ENCODE measurements around the gene ADIRF. TPM values are rescaled to one million over a fixed set of nuclear protein-coding genes. Genes with fewer than 3 reads are reported as not detected.
"Not testable (repeated sequence)": the region's sequence is repeated elsewhere in the genome, so short reads cannot be mapped to it uniquely, and the experiment has no call there.

Gene ADIRF
- not detected for total RNA-seq

DNA sequence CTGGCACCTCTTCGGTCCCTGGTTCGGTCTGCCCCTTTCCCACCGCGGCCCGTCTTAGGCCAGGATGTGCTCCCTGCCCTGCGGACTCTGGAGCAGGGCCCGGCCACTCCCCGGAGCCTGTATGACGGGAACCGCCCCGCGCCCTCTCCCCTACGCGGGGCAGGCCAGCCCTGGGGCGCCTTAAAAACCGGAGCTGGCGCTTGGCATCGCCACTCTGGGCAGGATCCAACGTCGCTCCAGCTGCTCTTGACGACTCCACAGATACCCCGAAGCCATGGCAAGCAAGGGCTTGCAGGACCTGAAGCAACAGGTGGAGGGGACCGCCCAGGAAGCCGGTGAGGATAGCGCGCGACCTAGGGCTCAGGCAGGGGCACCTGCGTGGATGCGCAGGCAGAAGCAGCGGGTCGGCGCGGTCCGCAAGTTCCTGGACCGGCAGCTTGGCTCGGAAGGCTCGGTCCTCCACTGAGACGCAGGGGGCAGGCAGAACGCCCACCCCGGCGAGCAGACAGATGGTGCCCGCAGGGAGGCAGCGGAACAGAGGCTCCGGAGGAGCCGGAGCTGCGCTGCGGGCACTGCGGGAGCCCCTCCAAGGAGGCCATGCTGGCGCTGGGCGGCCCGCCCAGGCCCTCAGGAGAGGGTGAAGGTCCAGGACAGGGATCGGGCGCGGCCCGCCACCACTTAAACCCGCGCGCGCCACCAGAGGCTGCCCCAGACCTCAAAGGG, at the start of gene ADIRF:
TSS of gene ADIRF (plus strand) at position 212 of the 723 bp plus-strand sequence. CDS start at position 275, 63 bp downstream.
- no peak for DNase-seq (ENCODE audit: low spot score in 2 of 2)
- Mint-ChIP-seq H3K9me3 (no peaks in the 10 kb centered on the region), H3K36me3 (no peaks in the 10 kb centered on the region), H3K27ac (no peak within 1 kb of the TSS)
- ATAC-seq: no peak

DNA sequence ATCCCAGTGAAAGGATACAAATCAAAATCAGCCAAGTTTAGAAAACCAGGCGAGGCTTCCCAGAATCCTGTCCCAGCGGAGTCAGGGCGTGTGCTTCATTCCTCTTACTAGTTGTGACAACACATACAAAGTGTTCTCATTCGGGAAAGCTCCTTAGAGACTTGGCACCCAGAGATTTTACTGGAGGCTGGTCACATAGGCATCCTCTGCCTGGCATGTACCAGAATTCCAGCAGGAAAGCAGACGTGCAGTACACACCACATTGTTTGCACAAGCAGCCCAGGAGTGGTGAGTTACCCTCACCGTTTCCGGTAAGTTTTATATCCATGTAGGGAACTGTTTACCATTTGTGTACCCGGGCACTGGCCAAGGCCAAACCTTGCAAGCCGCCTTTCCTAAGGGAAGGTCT, 45.7 kb upstream of the ADIRF start:
- ATAC-seq (no peak), DNase-seq (ENCODE audit: low spot score in 2 of 2) (no peak)
- H3K36me3 Mint-ChIP-seq: no peaks in the 10 kb centered on the region
- H3K27ac Mint-ChIP-seq: no peak overlapping the region
- H3K9me3 Mint-ChIP-seq: no peaks in the 10 kb centered on the region

DNA sequence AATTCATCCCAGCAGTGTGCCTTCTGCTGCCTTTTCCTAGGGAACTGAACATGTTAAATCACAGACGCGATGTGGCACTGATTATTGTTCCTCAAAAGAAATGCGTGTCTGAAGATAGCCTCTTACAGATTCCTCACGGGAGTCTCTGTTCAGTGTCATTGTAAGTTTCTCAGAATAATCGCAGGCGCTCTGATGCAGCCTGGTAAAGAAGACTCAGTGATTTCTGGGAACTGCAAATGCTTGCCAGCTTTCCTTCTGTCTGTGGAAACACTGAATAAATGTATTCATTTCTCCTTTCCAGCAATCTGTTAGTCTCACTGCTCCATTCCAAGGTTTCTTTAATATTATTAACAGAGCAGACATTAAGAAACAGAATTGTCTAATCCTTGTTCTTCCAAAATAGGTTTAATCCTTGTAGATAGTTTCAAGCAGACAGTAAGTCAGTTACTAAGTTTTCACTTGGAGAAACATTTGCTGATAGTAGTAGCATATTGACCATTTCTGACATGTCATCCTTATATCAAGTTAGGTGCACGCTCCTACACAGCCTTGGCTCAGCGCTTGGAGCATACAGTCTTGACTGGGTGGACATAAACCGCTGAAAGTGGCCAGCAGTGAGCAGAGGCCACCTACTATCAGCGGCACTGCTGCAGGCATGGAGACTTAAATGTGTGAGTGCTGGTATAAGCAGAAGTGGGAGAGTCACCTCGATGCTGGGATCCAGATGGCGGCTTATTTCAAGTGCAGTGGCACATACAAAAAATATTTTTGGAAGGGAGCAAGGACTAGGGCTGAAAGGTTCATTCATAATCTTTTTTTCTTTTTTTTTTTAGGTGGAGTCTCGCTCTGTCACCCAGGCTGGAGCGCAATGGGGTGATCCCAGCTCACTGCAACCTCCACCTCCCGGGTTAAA, 38.6 kb upstream of the ADIRF start:
- H3K36me3 Mint-ChIP-seq: no peaks in the 10 kb centered on the region
- no peak overlapping the region for H3K27ac Mint-ChIP-seq
- no peak for DNase-seq (ENCODE audit: low spot score in 2 of 2)
- ATAC-seq: no peak
- no peaks in the 10 kb centered on the region for H3K9me3 Mint-ChIP-seq

DNA sequence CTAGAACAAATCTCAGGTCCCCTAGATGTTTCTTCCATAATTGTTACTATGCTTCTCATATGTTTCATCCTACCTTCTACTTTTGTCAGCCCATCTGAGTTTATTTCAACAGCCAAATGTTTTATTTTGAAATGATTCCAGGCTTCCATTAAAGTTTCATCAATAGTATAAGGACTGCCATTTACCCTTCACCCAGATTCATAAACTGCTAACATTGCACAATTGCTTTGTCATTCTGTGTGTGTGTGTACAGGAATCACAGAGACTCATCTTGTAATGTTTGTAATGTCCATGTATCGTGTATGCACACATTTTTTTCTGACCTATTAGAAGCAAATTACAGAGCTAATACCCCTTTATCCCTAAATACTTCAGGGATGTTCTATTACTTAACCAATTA, 36.4 kb upstream of the ADIRF start:
- peak overlapping the region in 1 of 2 donors; percentile 25 for H3K27ac Mint-ChIP-seq
- DNase-seq (ENCODE audit: low spot score in 2 of 2) (no peak), ATAC-seq (no peak)
- H3K9me3 Mint-ChIP-seq: no peaks in the 10 kb centered on the region
- no peaks in the 10 kb centered on the region for H3K36me3 Mint-ChIP-seq

DNA sequence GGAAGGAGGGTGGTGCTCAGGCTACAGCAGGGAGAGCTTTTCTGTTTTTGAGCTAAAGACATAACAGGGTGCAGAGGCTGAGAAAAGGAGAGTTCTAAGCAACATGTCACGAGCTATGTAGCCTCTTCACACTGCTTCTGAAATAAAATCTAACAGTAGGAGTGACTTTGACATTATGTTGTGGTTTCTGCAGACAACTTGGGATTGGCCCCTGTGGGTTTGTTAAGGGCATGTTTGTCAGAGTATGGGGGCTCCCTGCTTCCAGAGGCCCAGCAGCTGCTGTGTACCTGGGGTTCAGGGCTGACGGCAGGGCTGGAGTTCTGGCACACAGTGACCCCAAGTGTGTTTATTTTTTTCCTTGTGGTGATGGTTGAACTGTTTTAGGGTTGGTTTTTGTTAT, 35.6 kb upstream of the ADIRF start:
- no peak for ATAC-seq
- H3K36me3 Mint-ChIP-seq: no peaks in the 10 kb centered on the region
- no peaks in the 10 kb centered on the region for H3K9me3 Mint-ChIP-seq
- no peak for DNase-seq (ENCODE audit: low spot score in 2 of 2)
- H3K27ac Mint-ChIP-seq: no peak overlapping the region

DNA sequence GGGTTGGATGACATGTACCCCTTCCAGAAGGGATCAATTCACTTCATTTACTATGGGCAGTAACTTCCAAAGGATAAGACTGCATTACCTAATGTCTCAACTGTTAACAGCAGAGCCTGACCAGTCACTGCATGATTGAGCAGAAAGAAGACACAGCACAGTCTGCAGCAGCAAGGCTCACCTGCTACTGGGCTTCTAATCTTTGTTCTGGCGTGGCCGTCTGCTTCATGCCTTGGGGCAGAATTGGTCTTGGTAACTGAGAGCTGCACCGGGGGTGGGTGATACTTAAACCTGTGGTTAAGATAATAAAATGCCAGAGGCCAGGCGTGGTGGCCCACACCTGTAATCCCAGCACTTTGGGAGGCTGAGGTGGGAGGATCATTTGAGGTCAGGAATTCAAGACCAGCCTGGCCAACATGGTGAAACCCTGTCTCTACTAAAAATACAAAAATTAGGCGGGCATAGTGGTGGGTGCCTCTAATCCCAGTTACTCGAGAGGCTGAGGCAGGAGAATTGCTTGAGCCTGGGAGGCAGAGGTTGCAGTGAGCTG, 34.0 kb upstream of the ADIRF start:
- not testable (repeated sequence) for H3K27ac Mint-ChIP-seq; H3K36me3 Mint-ChIP-seq; H3K9me3 Mint-ChIP-seq; DNase-seq (ENCODE audit: low spot score in 2 of 2); ATAC-seq

DNA sequence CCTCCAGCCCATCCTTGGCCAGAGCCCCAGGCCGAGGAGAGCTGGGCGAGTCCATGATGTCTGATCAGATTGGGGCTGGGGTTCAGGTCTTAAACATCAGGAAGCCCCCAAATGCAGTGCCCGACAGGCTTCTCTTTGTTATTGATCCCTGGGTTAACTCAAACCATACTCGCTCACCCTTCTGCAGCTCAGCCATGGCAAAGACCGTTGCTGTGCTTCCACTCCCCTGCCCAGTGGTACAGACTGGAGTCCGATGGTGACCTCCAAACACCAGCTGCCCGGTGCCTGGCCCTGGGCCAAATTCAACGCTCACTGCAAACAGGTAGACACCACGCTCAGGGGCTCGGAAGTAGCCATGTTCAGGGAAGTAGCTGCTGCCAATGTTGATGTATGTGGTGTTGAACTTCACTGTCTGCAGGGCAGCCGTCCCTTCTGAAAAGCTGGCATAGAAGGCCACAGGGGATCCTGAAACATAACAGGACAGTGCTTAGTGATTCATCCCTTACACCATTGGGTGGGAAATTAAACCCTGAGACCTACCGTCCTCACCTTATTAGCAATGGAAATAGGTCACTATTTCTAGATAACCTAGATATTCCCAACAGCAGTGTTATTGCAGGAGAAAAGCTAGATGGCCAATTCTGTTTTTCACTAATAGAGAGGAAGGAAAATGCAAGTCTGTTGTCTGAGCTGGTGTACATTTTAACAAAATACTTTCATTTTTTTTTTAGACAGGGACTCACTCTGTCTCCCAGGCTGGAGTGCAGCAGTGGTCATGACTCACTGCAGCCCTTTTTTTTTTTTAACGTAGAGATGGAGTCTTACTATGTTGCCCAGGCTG, 31.4 kb upstream of the ADIRF start:
- no peak for ATAC-seq
- H3K27ac Mint-ChIP-seq: no peak overlapping the region
- H3K36me3 Mint-ChIP-seq: no peaks in the 10 kb centered on the region
- no peaks in the 10 kb centered on the region for H3K9me3 Mint-ChIP-seq
- DNase-seq (ENCODE audit: low spot score in 2 of 2): no peak

DNA sequence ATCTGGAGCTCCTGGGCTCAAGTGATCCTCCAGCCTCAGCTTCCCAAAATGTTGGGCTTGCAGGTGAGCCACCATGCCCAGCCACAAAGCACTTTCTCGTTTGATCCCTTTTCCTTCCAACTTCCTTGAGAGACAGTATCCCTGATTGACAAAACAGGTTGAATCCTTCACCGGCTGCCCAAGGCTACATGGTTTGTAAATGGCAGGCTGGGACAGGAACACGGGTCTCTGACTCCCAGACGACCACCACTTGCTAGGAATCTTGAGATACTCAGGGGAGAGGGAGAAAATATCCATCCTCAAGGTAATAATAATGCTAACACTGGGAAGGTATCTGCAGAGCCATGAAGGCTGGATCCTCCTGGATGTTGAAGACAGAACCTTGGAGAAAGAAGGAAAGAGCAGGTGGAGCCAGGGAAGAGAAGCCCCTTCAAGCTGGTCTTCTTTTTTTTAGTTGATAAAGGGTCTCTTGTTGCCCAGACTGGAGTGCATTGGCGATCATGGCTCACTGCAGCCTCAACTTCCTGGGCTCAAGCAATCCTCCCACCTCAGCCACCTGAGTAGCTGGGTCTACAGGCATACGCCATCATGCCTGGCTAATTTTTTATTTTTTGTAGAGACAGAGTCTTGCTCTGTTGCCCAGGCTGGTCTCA, 30.7 kb upstream of the ADIRF start:
- no peaks in the 10 kb centered on the region for H3K9me3 Mint-ChIP-seq
- ATAC-seq (no peak), DNase-seq (ENCODE audit: low spot score in 2 of 2) (no peak)
- H3K36me3 Mint-ChIP-seq: no peaks in the 10 kb centered on the region
- H3K27ac Mint-ChIP-seq: no peak overlapping the region

DNA sequence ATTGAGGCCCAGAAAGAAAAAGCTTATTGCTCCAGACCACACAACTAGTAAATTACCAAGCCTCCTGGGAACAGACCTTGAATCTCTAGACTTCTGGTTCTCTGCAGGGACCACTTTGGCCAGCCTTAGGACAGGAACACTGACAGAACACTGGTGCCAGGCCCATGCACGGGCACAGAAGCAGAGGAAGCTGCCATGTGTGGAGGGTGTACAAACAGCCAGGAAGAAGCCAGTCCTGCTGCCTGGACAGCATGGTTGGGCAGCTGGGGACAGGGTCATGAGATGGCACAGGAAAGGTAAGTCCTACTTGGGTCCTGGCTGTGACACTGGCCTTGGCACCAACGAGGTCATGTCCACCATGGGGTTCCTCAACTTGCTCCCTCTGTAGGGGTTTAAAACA, 30.0 kb upstream of the ADIRF start:
- H3K36me3 Mint-ChIP-seq: no peaks in the 10 kb centered on the region
- DNase-seq (ENCODE audit: low spot score in 2 of 2): no peak
- H3K27ac Mint-ChIP-seq: no peak overlapping the region
- no peaks in the 10 kb centered on the region for H3K9me3 Mint-ChIP-seq
- ATAC-seq: no peak

DNA sequence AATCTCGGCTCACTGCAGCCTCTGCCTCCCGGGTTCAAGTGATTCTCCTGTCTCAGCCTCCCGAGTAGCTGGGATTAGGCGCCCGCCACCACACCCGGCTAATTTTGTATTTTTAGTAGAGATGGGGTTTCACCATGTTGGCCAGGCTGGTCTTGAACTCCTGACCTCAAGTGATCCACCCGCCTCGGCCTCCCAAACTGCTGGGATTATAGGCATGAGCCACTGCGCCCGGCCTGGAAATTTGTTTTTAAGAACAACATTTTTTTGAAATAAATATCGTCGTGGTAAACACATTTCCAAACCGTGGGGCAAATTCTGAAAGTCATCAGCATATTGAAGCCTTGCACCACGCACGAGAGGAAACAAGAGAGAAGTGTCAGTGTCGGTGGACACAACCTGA, 28.2 kb upstream of the ADIRF start:
- H3K27ac Mint-ChIP-seq; ATAC-seq; H3K9me3 Mint-ChIP-seq; H3K36me3 Mint-ChIP-seq; DNase-seq (ENCODE audit: low spot score in 2 of 2): not testable (repeated sequence)

DNA sequence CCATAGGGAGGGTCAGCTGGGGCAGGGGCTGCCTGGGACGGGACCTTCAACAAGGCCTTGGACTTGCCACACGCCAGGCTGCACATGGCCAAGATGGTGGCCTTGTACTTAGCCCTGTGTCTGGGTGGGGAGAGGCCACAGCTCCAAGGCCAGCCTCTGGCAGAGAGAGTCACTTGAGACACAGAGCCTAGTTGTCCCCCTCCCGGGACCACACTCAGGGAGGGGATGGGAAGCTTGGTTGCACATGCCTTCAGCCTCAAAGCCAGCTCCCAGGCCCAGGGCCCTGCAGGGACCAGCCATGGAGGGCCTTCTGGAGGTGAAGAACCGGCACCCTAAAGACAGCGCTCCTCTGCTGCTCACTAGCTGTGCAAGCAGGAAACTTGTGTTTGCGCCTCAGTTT, 27.6 kb upstream of the ADIRF start:
- no peak for DNase-seq (ENCODE audit: low spot score in 2 of 2)
- no peaks in the 10 kb centered on the region for H3K9me3 Mint-ChIP-seq
- no peak overlapping the region for H3K27ac Mint-ChIP-seq
- no peaks in the 10 kb centered on the region for H3K36me3 Mint-ChIP-seq
- ATAC-seq: no peak

DNA sequence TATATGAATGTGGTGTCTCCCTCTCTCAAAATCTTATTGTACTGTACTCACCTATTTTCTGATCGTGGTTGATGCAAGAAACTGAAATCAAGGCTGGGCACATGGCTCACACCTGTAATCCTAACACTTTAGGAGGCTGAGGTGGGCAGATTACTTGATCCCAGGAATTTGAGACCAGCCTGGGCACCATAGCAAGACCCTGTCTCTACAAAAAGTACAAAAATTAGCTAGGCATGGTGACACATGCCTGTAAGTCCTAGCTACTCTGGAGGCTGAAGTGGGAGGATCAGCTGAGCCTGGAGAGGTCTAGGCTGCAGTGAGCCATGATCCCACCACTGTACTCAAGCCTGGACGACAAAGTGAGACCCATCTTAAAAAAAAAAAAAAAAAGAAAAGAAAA, 26.9 kb upstream of the ADIRF start:
- no peak for ATAC-seq
- Mint-ChIP-seq H3K9me3 (no peaks in the 10 kb centered on the region), H3K36me3 (no peaks in the 10 kb centered on the region), H3K27ac (no peak overlapping the region)
- DNase-seq (ENCODE audit: low spot score in 2 of 2): no peak

DNA sequence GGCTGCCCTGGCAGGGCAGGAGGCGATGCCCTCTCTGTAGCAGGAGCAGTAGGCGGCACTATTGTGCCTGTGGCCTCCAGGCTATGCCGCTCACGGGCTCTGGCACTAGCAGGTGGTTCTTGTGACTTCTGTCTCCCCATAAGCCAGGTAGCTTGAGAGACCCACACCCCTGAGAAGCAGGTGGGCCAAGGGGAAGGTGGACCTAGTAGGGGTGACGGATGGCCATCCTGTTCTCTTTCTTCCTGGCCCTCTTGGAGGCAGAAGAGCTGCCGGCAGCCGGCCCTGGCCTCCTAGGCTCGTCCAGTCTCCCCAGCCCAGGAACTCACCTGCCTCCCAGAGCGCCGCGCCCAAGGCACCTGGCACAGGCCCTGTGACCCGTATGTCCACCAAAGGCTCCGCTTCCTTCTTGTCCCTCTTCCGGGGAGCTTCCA, 26.3 kb upstream of the ADIRF start:
- H3K27ac Mint-ChIP-seq: no peak overlapping the region
- H3K9me3 Mint-ChIP-seq: no peaks in the 10 kb centered on the region
- ATAC-seq: no peak
- no peak for DNase-seq (ENCODE audit: low spot score in 2 of 2)
- no peaks in the 10 kb centered on the region for H3K36me3 Mint-ChIP-seq

DNA sequence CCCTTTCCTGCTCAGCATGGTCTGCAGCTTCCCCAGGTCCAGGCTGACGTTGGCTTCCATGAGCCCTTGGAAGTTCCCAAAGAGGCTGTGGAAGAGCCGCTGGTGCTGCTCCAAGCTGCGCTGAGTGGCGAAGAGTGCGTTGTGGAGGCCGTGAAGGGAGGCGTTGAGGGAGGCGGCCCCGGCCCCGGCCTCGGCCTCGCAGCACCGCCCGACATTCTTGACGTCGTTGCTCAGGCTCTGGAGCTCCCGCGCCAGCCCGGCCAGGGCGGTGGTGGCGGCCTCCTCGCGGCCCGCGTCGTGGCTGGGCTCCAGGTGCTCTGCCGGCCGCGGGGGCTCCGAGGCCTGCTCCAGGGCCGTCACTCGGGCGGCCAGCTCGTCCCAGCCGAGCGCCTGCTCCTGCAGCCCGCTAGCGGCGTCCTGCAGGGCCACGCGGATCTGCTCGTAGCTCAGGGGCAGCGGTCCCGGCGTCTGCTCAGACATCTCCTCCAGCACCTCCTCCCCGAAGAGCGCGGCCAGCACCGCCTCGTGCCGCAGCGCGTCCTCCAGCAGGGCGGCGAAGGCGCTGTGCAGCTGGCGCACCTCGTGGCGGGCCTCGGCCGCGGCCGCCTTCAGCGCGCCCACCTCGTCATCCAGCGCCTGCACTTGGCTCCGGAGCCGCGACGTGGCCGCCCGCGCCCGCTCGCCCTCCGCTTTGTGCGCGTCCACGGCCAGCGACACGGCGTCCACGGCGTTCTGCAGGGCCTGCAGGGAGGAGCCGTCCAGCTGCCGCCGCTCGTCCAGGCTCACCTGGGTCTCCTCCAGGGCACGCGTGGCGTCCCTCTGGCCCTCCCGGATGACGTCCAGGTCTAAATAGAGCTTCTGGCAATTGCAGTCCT, 25.6 kb upstream of the ADIRF start:
- no peaks in the 10 kb centered on the region for H3K36me3 Mint-ChIP-seq
- DNase-seq (ENCODE audit: low spot score in 2 of 2): no peak
- no peak overlapping the region for H3K27ac Mint-ChIP-seq
- H3K9me3 Mint-ChIP-seq: no peaks in the 10 kb centered on the region
- no peak for ATAC-seq

DNA sequence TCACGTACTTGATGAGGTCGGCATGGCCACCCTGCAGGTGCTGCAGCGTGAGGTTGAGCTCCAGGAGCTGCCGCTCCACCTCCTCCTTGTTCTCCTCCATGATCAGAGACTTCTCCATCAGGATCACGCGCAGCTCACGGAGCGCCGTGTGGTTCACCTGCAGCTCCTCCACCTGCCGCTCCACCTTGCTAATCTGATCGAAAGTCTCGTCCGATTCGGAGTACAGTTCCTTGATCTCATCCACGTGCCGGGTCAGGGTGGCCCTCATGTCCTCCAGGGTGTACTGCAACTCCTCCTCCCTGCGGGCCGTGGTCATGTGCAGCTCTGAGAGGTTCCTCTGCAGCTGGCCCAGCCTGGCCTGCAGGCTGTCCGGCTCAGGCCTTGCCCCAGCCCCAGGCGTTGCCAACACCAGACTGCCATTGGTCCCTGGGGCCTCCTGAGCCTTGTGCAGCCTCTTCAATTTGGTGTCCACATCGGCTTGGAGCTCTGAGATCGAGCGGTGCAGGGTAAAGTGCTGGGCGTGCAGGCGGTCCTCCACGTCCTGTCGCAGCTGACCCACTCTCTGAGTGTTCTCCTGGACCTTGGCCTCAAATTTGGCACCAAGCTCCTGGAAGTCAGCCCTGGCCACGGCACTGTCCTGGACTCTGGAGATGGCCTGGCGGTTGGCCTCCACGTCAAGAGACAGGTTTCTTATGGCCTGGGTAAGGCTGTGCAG, 24.8 kb upstream of the ADIRF start:
- DNase-seq (ENCODE audit: low spot score in 2 of 2) (no peak), ATAC-seq (no peak)
- Mint-ChIP-seq H3K9me3 (peaks cover 3 to 5% of the 10 kb centered on the region in 2 donors), H3K27ac (no peak overlapping the region), H3K36me3 (no peaks in the 10 kb centered on the region)

Data from activated naive CD4-positive, alpha-beta T cell treated with anti-CD3 and anti-CD28 coated beads, Interleukin-2, amount 50 U/mL, for 72 hours (primary cell).